ENCODE measurements around the gene ZMIZ1.

ZMIZ1 gene

DNA sequence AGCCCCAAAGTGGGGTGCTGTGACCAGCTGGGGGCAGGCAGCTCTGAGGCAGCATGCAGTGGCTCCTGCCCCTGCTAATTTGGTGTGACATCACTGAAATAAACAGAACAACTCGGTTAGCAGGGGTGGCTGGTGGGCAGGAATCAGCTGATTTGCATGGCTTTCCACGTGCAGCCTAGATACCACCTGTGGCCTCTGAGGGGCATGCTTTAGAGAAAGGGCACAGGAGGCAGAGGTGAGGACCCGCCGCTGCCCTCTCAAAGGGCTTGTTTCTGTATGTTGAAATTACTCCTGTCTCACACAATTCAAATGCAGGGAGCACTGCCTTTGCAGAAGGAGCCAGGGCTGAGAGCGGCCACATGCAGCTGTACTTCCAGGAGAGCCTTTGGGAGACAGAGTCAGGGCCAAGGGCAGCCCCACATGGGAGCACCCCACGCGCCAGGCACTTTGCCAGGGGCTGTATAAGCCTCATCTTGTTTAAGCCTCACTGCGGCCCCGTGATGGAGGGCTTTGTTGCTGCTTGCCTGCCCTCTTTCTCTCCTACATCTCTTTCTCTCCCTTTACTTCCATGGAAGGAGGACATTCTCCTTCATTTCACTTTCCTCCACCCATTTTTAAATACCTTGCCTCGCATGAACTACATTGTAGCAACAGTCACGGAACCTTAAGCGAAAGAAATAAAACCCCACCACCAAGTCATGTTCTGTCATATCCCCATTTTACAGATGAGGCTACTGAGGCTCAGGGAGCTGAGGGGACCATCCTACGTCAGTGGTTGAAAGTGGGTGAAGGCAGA is 137.7 kb downstream of the ZMIZ1 start:
- DNase-seq (ENCODE audit: low spot score) = no peak

DNA sequence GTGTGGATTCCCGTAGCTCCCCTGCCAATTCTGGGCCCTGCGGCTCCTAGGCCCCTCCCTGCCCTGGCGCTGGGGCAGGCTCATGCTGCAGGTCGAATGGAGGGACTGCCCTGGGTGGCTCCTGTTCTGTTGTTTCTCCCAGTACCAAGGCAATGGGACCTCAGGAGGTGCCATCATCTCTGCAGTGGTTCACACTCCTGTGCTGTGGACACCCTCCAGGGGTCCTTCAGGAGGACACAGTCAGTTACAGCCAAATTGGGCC is 138.3 kb downstream of the ZMIZ1 start:
- DNase-seq (ENCODE audit: low spot score) = no peak

DNA sequence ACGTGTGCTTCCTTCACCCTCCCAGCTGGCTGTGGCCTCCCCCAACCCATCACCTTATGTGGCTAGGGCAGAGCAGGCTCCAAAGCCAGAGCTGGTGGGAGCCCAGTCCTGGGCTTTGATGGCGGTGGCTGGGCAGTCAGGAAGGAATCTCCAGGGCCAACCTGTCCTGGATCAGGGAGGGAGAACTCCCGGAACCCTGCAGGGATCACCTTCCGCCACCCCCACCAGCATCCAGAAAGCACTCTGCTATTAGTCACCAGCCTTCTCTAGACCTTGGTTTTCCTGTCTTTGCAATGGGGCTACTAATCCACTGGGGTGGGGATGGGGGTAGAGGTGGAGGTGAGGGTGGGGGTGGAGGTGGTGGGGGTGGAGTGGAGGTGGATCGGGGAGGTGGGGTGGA is 139.0 kb downstream of the ZMIZ1 start:
- no peak for DNase-seq (ENCODE audit: low spot score)

DNA sequence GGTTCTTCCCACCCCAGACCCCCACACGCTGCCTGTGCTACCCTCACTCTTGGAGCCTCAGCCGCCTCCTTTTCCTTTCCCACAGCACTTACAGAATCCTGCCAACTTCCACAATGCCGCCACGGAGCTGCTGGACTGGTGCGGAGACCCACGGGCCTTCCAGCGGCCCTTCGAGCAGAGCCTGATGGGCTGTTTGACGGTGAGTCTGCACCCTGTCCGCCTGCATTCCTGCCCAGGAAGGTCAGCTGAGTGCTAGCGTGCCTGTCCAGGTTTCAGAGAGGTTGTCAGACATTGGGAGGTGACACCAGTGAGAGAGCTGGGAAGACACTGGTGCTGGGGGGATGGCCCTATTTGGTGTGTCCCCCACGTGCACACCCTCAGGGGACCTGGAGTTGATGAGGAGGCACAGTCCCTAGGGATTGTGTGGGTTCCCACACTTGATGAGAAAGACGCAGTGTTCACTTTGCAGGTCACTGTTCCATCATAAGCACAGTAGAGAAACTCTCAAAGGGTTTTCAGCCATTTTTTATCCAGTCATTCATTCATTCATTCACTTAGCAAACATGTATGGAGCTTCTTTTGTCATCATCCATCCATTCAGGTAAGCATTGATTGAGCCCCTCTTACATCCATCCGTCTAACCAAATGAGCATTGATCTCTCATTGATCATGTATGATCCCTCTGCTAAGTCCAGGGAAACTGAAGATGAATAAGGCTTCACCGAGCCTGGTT is 139.7 kb downstream of the ZMIZ1 start:
- DNase-seq (ENCODE audit: low spot score) = no peak

DNA sequence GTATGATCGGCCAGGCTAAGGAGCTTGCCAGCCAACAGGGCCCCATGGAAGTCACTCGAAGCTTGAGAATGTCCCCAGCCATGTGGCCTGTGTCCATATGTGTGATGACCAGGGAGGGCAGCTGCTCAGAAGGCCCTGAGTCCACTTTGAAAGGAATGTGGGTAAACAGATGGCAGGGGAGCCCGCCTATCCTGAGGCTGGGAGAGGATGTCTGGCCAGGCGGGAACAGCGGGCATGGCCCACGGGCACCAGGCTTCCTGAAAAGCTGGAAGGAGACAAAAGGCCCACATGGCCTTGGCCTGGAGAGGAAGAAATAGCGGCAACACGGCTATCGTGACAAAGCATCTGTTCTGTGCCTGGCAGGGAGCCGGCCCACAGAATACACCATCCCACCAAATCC is 140.6 kb downstream of the ZMIZ1 start:
- DNase-seq (ENCODE audit: low spot score) = no peak

DNA sequence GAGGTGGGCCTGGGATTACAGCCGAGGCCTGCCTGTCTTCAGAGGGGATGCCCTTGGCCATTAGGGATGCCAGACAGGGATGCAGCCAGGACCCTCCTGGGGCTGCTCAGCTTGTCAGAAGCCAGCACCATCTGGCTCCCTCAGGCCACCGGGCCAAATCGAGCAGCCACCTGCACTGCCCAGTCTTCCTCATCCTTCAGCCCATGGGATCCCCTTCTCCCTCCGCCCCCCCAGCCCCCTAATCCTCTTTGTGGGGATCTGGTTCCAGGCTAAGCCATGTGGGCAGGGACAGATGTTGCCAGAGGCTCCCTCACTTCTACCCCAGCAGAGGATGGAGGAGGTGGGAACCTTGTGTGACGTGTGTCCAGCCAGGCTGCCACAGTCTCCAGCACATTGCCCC is 141.1 kb downstream of the ZMIZ1 start:
- no peak for DNase-seq (ENCODE audit: low spot score)

DNA sequence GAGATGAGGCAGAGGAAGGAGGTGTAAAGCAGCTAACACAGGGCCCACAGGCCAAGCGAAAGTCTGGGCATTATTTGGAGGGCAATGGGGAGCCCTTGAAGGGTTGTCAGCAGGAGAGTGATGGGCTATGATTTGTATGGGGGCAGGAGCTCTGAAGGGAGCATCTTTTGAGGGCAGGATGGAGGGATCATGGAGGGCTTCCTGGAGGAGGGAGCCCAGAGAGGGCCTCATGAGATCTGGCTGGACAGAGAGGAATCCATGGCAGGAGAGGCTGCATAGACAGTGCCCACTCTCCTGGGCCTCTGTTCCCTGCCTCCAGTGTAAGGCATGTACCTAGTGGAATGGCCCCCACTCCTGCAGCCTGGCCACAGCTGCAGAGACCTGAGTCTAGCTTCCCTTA is 141.9 kb downstream of the ZMIZ1 start:
- DNase-seq (ENCODE audit: low spot score) = no peak

DNA sequence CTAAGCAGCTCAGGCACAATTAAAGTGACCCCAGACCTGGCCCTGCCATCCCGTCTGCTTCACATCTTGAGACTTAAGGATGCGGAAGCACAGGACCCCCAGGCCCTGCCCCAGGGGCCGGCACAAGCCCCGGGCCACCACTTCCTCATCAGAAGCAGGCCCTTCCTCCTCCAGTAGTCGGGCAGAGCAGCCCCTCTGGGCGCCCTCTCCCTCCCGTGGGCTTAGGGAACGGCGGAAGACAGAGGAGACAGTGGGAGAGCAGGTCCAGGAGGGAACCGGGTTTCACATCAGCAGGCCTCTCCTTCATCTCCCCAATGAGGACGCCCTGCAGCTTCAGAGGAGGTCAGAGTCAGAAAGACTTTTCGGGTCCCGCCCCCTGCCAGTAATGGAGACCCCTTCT is 142.8 kb downstream of the ZMIZ1 start:
- DNase-seq (ENCODE audit: low spot score) = no peak

DNA sequence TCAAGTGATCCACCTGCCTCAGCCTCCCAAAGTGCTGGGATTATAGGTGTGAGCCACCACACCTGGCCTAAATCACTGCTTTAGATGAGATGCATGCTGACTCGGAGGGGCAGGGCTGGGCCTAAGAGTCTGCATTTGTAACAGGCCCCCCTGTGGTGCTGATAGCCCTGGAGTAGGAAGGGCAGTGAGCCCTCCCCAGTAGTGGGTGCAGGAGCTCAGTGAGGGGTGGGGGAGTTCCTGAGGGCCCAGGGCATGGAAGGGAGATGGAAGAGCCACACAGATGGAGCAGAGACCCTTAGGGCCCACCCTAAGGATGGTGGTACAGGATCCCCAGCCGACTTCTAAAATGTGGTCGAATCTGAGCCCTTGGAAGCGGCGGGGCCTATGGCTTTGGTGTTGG is 146.8 kb downstream of the ZMIZ1 start:
- DNase-seq (ENCODE audit: low spot score) = no peak

DNA sequence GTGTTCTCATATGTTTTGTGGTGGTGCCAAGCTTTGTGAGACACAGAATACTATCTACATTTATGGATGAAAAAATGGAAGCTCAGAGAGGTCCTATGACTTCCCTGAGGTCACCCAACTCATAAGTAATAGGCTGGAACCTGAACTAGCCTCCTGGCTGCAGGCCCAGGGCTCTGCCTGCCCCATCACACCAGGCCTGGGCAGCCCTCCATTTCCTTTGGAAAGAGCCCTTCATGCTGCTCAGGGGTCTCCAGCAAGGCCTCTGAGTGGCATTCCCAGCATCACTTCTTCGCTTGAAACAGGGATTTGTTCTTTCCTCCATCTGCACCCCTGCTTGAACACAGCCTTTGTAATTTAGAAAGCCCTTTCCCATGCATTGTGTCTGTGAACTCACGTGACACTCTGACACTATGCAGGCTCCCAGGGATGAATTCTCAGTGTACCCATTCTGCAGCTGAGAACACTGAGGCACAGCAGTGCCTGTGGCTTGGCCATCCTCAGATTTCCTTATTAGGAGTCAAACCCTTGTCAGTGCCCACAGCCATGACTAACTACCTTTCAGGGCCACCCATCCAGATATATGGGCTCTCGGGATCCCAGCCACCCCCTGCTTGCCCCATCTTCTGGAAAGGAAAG is 150.7 kb downstream of the ZMIZ1 start:
- no peak for DNase-seq (ENCODE audit: low spot score)

DNA sequence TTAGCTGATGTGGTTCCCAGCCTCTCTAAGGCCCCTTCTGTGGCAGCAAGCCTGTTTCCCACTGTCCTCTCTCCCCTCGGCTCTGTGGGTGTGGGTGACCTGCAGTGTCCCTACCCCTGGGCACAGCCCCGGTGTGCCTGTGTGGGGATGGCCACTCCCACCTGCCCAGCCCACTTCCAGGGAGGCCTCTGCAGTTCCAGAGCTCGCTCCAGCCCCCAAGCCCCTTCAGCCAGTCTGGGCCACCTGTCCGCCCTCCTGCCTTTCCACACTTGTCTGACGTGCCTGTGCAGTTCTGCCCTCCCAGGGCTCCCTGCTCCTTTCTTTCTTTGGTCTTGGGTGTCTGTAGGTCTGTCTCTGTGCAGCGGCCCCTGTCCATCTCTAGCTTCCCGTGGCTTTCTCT is 151.5 kb downstream of the ZMIZ1 start:
- no peak for DNase-seq (ENCODE audit: low spot score)

DNA sequence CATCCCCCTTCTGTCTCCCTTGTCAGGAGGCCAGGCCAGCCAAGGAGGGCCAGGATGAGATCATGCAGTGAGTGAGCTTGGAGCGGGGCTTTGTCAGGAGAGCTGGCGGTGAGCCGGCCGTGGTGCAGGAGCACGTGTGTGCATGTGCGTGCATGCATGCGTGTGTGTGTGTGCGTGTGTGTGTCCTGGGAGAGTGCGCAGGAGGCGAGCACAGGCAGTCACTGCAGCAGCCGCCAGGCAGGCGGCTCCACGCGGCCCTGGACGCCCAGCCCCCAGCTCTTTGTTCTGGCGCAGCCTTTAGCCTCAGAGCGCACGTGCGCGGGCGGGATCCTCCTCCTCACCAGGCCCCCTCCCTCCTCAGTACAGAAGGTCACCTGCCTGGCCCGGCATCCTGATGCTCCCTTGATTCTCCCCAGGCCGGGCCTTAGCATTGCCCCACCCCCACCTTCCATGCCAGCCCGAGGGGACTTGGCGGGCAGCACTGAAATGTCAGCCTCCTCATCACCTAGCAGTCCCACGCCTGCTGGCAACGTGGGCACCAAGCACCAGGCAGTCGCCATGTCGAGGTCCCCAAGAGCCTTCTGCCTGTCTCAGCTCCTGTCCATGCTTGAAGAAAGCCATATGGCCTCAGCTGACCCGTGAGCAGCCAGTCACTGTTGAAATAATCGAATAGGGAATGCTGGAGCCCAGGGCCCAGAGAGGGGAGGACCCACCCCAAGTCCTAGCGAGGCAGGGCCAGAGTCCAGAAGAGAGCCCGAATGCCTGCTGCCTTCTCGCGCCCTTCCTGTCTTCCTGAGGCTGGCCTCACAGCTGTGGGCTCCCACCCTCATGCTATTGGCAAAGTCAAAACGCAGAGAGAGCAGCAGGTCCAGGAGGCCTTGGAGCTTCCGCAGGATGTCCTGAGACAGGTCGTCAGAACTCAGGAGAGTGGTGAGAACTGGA is 152.6 kb downstream of the ZMIZ1 start:
- DNase-seq (ENCODE audit: low spot score) = no peak

DNA sequence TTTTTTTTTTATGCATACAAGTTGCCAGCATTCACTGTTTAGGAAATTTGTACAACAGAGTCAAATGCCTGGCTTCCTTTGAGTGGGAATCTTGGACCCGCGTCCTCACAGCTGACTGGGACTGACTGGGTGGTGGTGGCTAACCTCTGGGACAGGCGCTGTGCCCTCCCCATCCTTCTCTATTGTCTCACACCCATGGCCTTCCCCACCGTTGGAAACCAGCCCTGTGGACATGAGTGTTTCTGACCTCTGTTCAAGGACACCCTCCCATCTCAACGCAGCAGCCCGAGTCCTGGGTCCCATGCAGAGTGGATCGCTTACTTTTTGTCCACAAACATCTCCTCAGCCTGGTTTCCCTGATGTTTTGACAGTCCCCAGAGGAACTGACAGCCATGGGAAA is 153.4 kb downstream of the ZMIZ1 start:
- DNase-seq (ENCODE audit: low spot score) = no peak

DNA sequence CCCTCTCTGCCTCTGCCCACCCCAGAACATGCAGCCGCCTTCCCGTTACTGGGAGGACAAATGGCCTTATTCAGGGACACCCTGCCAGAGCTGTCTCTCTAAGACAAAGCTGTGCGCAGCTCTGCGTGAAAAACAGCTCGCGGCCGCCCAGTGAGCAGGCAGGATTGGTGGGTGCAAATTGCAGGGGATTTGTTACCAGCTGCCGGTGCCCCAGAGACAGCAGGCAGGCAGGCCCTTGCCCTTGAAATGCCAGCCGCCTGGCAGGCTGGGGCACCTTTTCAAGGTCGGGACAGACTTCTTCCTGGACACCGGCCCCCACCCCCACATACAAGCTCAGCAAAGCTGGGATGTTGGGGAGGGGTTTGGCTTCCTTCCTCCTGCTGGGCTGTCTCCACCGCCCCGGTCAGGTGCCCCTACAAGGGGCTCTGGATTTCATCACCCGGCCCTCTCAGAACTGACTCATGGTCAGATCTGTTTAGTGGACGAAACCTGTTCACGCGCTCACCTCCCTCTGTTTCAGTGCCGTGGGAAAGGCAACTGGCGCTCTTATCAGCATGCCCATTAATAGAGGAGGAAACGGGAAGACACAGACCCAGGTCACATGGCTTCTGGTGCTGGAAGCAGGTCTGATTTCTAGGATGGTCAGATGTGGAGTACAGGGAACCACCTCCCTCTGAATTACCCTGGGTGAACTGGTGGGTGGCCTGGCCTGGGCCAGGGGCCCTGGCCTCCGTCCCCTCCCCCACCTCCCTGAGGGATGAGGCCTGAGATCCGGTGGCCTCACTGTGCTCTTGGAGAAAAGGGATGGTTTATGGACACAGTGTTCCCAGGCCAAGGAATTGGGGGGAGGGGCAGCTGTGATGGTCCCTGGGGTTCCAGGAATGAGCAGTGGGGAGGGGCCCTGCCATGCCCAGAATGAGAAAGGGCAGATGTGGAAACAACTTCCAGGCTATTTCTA is 154.6 kb downstream of the ZMIZ1 start:
- no peak for DNase-seq (ENCODE audit: low spot score)

DNA sequence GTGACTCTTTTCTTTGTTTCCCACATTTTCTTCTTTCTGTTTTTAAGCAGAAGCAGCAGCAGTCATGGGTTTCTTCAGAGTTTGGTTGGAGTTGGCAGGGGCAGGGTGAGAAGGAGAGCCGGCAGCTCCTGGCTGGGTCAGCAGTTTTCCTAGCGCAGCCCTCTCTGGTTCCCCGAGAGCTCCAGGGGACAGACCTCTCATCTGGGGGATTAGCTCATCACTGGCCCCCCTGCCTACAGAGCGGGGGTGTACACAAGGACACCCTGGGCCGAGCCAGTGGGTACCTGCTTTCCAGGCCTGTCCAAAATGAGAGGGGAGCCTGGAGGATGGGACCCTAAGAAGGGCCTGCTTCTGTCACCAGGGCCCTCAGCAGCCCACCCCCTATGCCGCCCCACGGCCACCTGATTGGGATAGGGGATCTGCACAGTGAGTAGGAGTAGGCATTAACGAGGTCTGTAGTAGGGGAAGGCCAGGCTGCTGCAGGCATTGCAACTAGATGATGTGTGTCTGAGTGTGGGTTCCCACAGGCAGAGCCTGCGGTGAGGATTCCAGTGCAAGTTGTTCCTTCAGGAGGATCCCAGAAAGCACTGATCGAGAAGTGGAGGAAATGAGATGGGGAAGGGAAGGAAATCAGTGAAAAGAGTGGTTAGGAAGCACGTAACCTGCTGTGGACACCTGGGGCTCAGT is 155.6 kb downstream of the ZMIZ1 start:
- no peak for DNase-seq (ENCODE audit: low spot score)

DNA sequence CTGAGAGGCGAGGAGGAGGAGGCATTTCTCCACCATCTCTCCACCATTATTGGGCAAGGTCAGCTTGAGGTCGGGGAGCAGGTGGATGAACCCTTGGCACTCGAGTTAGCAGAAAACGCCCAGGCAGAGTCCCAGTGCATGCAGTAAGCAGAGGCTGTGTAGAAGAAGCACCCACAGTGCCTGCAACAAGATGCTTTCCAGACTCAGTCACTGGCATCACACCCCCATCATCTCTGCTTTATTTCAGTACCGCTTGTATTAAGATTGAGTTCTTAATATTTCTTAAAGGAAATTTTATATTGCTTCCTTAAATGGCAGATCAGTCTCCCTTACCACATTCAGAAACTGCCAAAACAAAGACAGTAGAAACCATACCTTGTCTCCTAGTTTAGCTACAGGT is 156.2 kb downstream of the ZMIZ1 start:
- DNase-seq (ENCODE audit: low spot score) = no peak

DNA sequence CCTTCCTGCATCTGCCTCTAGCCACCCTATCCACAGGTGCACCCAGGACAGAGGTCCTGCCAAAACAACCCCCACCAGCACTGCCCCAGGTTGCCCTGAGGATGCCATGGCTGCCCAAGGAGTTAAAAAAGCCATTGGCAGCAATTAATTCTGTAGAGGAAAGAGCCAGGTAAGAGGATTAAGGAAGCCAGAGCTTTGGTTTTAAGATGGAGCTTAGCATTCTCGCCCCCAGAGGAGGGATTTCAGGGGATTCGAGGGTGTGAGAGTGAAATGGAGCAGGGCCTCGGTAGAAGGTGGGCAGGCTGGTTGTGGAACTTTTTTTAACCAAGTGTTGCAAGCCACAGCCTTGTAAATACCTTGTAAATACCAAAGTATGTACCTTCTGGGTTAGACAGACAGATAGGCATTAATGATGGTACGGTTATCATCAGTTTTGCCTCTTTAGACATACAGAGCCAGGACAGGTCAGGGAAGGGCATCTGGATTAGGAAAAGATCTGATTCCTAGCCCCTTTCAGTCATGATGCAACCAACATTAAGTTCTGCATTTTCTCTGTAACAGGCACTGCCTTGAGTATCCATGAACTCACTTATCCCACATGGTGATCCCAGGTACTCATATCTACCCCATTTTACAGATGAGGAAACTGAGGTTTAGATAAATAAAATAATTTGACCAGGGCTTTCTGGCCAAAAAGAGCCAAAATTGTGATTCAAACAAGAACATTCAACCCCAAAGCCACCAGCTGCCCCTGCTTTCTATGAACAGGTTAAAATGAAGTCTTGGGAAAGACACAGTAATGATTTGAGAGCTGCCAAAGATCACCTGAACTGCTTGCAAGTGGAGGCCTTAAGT is 157.9 kb downstream of the ZMIZ1 start:
- no peak for DNase-seq (ENCODE audit: low spot score)

DNA sequence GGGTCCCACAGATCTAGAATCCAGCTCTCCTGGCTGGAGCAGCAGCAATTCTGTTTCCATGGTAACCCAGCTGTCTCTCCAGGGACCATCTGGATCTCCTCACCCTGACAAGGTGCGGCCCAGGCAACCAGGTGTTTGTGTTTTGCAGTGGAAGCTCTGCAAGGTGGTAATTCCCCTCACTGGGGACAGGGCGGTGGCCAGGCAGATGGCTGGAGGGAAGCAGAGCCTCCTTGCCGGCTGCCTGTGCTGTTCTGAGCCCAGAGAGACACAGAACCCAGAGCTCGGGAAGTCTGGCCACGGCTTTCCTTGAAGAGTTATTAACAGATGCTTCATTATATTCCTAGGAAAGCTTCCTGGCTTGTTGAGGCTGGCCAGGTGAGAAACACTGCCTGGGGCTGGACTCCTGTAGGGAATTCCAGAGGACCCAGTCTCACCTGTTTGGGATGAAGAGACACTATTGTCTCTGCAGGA is 160.3 kb downstream of the ZMIZ1 start:
- no peak for DNase-seq (ENCODE audit: low spot score)

DNA sequence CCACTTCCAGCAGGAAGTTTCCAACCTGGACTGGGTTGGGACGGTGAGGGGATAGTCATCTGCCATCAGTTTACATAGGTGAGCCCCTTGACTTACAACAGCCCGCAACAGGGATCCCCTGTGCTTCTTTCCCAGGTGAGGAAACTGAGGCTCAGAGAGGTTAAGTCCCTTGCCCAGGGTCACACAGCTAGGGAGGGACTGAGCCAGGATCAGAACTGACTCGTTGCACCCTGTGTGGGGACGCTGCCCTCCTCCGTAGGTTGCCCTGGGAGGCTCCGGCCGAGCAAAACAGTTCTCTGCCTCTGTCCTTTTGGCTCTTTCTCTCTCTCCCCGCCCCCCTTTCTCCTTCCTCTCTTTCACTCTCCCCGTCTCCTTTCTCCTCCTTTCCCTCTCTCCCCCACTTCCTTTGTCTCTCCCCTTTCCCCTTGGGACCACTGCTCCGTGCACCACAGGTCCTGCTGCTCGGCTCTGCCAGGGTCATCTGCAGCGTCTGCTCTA is 161.1 kb downstream of the ZMIZ1 start:
- no peak for DNase-seq (ENCODE audit: low spot score)
